ENCODE data around the gene RHAG. TPM values are rescaled to one million over a fixed set of nuclear protein-coding genes. Genes with fewer than 3 reads are reported as not detected.
"Not testable (repeated sequence)": the region's sequence is repeated elsewhere in the genome, so short reads cannot be mapped to it uniquely, and the experiment has no call there.

The RHAG gene
- not detected in 2 replicates for total RNA-seq

DNA sequence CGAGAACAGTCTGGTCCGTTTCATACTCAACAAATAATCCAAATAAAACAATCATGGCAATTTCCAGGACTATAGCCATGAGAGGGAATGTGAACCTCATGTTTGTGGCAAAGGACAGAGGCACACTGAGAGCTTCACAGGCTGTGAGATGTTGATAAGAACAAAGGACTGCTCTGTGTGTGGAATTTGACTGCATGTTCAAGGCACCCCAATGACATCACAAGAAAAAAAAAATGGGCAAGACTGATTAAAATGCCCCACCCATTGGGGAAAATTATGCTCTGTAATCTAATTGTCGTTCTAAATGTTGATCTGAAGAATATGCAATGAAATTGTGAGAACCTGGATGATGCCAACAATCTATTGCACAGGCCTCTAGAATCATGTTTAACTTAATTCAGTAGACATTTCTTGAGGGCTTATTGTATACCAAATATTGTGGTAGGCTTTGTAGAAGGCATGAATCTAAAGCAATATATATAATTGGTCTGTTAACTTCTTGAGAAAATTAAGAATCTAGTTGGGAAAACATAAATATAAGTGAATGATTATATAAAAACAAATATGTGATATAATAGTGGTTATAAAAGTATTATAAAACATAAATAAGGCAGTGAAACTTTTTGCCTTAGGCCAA, at the start of gene RHAG:
TSS of gene RHAG (minus strand) at position 127 of the 637 bp plus-strand sequence. CDS start at position 100, 27 bp downstream.
- H3K4me1 Mint-ChIP-seq (ENCODE audit: low read depth): no peaks in the 10 kb centered on the region
- H3K27me3 Mint-ChIP-seq (ENCODE audit: insufficient read depth): no peaks in the 10 kb centered on the region
- no peak within 1 kb of the TSS for H3K4me3 Mint-ChIP-seq
- no peak within 1 kb of the TSS for H3K27ac Mint-ChIP-seq
- intact Hi-C loops (cut with micrococcal nuclease): no loop called here
- DNase-seq (ENCODE audit: low spot score): no peak
- H3K9me3 Mint-ChIP-seq: no peaks in the 10 kb centered on the region
- H3K36me3 Mint-ChIP-seq (ENCODE audit: low read depth): no peaks in the 10 kb centered on the region

DNA sequence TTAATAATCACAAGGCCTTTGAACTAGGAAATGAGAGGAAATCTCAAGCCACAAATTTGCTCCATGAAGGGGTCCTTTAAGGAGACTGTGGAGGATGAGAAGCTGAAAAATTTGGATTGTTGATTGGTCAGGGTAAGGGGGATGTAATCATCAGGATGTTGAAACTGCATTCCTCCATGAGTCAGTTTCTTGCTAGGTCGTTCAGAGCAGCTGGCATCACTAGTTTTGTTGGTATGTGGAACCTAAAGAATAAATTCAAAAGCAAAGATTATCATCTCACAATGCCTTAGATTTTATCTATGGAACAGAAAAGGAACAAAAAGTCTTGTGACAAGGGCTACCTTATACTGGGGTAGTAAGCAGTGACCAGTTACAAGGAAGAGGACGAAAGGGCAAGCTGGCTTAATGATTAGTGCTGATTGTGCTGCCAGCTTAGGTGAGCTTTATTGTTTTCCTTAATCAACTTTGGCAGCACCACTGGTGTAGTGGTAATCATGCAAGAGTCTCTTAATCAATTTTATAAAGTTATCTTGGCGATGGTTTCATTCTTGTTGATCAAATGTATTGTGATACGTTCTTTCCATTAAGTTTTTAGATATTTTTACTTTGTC, 40.1 kb upstream of the RHAG start:
- no peak for DNase-seq (ENCODE audit: low spot score)
- Mint-ChIP-seq H3K4me3 (no peak overlapping the region), H3K4me1 (ENCODE audit: low read depth) (no peaks in the 10 kb centered on the region), H3K9me3 (peaks cover 4% of the 10 kb centered on the region), H3K27ac (no peak overlapping the region), H3K27me3 (ENCODE audit: insufficient read depth) (no peaks in the 10 kb centered on the region), H3K36me3 (ENCODE audit: low read depth) (no peaks in the 10 kb centered on the region)
- intact Hi-C loops (cut with micrococcal nuclease): no loop called here

DNA sequence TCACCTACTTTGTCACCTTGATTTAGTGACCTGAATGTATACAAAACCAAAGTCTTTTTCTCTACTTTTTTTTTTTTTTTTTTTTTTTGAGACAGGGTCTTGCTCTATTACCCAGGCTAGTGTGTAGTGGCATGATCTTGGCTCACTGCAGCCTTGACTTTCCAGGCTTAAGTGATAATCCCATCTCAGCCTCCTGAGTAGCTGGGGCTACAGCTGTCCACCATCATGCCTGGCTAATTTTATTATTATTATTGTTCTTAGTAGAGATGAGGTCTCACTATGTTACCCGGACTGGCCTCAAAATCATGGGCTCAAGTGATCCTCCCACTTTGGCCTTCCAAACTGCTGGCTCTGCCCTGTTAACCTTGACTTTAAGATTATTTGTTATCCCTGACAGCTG, 39.2 kb upstream of the RHAG start:
- no peaks in the 10 kb centered on the region for H3K36me3 Mint-ChIP-seq (ENCODE audit: low read depth)
- H3K27me3 Mint-ChIP-seq (ENCODE audit: insufficient read depth): no peaks in the 10 kb centered on the region
- H3K4me1 Mint-ChIP-seq (ENCODE audit: low read depth): no peaks in the 10 kb centered on the region
- no peak overlapping the region for H3K27ac Mint-ChIP-seq
- intact Hi-C loops (cut with micrococcal nuclease): no loop called here
- no peak overlapping the region for H3K4me3 Mint-ChIP-seq
- no peak for DNase-seq (ENCODE audit: low spot score)
- H3K9me3 Mint-ChIP-seq: peaks cover 4% of the 10 kb centered on the region

DNA sequence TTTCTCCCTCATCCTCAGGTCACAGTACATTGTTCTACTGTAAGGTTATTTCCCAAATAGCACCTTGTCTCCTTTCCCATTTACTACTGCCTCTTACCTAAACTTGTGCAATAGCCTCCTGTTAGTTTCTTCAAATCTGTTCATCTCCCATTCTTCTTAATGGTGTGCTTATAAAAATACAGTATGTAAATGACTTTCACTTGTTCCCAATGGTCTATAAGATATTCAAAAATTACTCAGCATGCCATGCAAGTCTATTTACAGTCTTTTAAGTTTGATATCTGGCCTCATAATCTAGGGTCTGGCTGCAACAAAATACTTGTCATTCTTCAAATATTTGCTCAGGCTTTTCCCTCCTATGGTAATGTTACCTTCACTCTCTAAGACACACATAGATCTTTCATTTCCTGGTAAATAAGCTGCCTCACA, 31.5 kb upstream of the RHAG start:
- Mint-ChIP-seq H3K27me3 (ENCODE audit: insufficient read depth) (no peaks in the 10 kb centered on the region), H3K36me3 (ENCODE audit: low read depth) (no peaks in the 10 kb centered on the region), H3K4me3 (no peak overlapping the region), H3K9me3 (peaks cover 4% of the 10 kb centered on the region), H3K27ac (no peak overlapping the region), H3K4me1 (ENCODE audit: low read depth) (no peaks in the 10 kb centered on the region)
- intact Hi-C loops (cut with micrococcal nuclease): no loop called here
- no peak for DNase-seq (ENCODE audit: low spot score)

DNA sequence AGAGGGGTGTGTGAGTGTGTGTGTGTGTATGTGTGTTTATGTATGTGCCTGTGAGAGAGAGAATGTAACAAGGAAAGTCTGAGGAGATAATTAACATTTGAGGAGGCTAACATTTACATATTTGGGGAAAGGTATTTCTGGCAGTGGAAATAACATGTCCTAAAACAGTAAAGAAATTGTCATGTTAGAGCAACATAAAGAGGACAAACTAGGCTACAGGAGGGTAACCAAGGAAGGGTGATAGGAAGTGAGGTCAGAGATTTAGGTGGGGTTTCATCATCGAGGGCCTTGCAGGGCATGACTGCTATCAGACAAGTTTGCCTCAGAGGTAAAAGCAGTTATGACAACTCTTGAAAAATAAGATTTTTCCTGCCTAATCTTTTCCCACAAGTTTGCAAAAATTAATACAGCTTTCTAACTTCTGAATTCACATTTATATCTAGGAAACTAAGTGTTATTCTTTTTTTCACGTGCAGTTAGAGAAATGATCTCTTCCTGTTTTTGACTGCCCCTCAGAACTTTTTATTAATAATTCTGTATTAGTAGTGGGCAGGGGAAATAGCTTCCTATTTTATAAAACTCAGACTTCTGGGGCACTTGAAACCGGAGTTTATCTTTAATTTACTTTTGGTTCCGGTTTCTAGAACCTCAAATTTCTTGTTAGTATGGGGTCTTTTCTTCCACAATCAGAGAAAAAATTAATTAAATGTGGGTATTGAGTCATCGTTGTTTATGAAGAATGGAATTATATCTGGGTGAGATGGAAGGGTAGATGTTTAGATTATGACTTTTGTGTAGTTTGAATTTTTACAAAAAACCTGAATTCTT, 30.5 kb upstream of the RHAG start:
- no peaks in the 10 kb centered on the region for H3K4me1 Mint-ChIP-seq (ENCODE audit: low read depth)
- H3K36me3 Mint-ChIP-seq (ENCODE audit: low read depth): no peaks in the 10 kb centered on the region
- no peaks in the 10 kb centered on the region for H3K27me3 Mint-ChIP-seq (ENCODE audit: insufficient read depth)
- no peak overlapping the region for H3K4me3 Mint-ChIP-seq
- DNase-seq (ENCODE audit: low spot score): no peak
- H3K27ac Mint-ChIP-seq: no peak overlapping the region
- intact Hi-C loops (cut with micrococcal nuclease): no loop called here
- H3K9me3 Mint-ChIP-seq: peaks cover 3% of the 10 kb centered on the region

DNA sequence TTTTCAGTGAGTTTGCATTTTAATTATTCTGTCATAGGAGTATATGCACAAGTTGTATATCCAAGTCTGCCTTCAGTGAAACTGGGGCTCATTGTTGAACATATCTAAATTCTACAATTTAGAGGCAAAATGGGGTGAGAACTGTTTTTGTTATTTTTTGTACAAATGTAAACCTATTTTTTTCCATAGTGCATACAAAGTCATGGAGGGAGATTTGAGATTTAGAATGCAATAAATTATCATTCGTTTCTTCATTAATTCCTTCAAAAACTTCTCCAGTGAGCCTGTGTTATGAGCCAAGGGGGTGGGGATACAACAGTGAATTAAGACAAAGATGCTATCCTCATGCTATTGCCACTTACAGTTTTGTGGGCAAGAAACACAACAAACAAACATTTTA, 29.8 kb upstream of the RHAG start:
- no peak overlapping the region for H3K27ac Mint-ChIP-seq
- H3K4me3 Mint-ChIP-seq: no peak overlapping the region
- no peaks in the 10 kb centered on the region for H3K4me1 Mint-ChIP-seq (ENCODE audit: low read depth)
- no peaks in the 10 kb centered on the region for H3K36me3 Mint-ChIP-seq (ENCODE audit: low read depth)
- no peaks in the 10 kb centered on the region for H3K9me3 Mint-ChIP-seq
- intact Hi-C loops (cut with micrococcal nuclease): no loop called here
- no peak for DNase-seq (ENCODE audit: low spot score)
- no peaks in the 10 kb centered on the region for H3K27me3 Mint-ChIP-seq (ENCODE audit: insufficient read depth)

DNA sequence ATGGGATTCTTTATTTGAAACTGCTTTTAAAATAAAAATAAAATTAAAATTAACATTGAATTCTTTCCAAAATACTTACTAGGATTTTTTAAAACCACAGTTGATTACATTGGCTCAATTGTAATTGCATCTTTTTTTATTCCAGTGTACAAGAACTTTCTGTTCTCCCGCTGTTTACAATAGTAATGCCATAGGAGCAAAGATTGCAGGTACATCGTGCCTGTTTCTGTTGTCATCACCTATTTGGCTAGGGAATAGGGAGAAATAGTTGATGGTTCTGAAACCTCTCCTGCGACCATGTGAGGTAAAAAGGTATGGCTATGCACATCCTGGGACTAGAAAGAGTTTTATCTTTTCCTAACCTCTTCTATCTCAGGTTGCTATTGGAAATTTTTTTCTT, 28.2 kb upstream of the RHAG start:
- Mint-ChIP-seq H3K4me3 (no peak overlapping the region), H3K36me3 (ENCODE audit: low read depth) (no peaks in the 10 kb centered on the region), H3K9me3 (no peaks in the 10 kb centered on the region), H3K27ac (no peak overlapping the region), H3K4me1 (ENCODE audit: low read depth) (no peaks in the 10 kb centered on the region), H3K27me3 (ENCODE audit: insufficient read depth) (no peaks in the 10 kb centered on the region)
- intact Hi-C loops (cut with micrococcal nuclease): no loop called here
- DNase-seq (ENCODE audit: low spot score): no peak

DNA sequence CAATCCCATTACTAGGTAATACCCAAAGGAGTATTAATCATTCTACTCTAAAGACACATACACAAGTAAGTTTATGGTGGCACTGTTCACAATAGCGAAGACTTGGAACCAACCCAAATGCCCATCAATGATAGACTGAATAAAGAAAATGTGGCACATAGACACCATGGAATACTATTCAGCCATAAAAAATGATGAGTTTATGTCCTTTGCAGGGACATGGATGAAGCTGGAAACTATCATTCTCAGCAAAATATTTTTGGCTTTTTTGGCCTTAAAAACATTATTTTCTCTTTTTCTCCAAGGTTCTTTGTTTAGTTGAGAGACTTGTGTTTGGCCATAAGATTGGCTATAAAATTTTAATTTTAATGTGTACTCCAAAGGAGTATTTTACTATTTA, 27.4 kb upstream of the RHAG start:
- intact Hi-C loops (cut with micrococcal nuclease); H3K27ac Mint-ChIP-seq; H3K27me3 Mint-ChIP-seq (ENCODE audit: insufficient read depth); H3K36me3 Mint-ChIP-seq (ENCODE audit: low read depth); H3K9me3 Mint-ChIP-seq; H3K4me1 Mint-ChIP-seq (ENCODE audit: low read depth); H3K4me3 Mint-ChIP-seq; DNase-seq (ENCODE audit: low spot score): not testable (repeated sequence)

DNA sequence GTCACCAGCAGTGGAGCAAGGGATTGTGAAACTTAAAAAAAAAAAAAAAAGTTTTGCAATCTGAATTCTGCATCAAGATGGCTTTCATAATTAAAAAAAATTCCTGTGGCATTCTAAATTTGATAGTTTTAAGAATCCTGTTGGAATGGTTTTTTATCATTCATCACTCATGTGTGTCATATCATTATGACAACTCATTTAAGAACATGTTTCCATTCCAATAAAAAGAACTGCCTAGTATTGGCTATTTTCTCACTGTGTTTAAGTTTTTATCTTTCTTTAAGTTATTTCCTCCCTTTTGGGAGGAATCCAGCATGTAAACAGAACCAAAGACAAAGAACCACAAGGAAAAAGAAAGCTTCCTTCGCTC, 26.2 kb upstream of the RHAG start:
- DNase-seq (ENCODE audit: low spot score): no peak
- H3K27me3 Mint-ChIP-seq (ENCODE audit: insufficient read depth): no peaks in the 10 kb centered on the region
- H3K36me3 Mint-ChIP-seq (ENCODE audit: low read depth): no peaks in the 10 kb centered on the region
- H3K4me3 Mint-ChIP-seq: no peak overlapping the region
- intact Hi-C loops (cut with micrococcal nuclease): no loop called here
- H3K9me3 Mint-ChIP-seq: no peaks in the 10 kb centered on the region
- H3K4me1 Mint-ChIP-seq (ENCODE audit: low read depth): no peaks in the 10 kb centered on the region
- H3K27ac Mint-ChIP-seq: no peak overlapping the region

DNA sequence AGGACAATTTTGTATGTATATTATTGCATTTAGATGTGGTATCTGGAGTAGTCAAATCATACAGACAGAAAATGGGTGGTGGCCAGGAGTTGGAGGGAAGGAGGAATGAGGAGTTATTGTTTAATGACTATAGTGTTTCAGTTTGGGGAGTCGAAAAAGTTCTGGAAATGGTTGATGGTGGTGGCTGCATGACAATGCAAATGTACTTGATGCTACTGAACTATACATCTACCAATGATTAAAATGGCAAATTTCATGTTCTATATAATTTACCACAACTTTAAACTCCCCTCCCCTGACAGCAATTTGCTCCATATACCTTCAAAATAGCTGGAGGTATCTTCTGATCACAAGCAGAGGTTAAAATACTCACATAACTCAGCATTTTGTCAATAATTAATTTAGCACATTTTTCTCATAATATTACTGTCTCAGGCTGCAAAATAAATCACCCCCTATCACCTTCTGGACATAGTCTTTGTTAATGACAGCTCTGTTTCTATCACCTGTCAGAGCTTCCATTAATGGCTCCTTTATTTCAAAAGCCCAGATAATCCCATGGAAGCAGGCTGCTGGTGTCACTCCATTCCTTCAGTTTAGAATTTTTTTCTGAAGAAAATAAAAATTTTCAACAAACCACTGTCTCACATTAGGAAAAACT, 25.7 kb upstream of the RHAG start:
- Mint-ChIP-seq H3K4me1 (ENCODE audit: low read depth) (no peaks in the 10 kb centered on the region), H3K36me3 (ENCODE audit: low read depth) (no peaks in the 10 kb centered on the region), H3K9me3 (no peaks in the 10 kb centered on the region), H3K27ac (no peak overlapping the region), H3K27me3 (ENCODE audit: insufficient read depth) (no peaks in the 10 kb centered on the region), H3K4me3 (no peak overlapping the region)
- DNase-seq (ENCODE audit: low spot score): no peak
- intact Hi-C loops (cut with micrococcal nuclease): no loop called here

DNA sequence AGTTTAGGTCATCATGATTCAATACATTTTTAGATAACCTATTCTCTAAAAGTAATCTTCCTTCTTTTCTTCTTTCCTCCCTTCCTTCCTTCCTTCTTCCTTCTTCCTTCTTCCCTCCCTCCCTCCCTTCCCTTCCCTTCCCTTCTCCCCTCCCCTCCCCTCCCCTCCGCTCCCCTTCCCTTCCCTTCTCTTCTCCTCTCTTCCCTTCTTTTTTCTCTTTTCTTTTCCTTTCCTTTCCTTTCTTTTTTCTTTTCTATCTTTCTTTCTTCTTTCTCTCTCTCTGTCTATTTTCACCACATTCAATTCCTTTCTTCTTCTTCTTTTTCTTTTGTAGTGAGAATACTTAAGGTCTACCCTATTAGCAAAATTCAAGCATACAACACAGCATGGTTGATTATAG, 17.3 kb upstream of the RHAG start:
- Mint-ChIP-seq H3K9me3 (no peaks in the 10 kb centered on the region), H3K36me3 (ENCODE audit: low read depth) (no peaks in the 10 kb centered on the region), H3K27me3 (ENCODE audit: insufficient read depth) (no peaks in the 10 kb centered on the region), H3K4me3 (no peak overlapping the region), H3K27ac (no peak overlapping the region), H3K4me1 (ENCODE audit: low read depth) (no peaks in the 10 kb centered on the region)
- no peak for DNase-seq (ENCODE audit: low spot score)
- intact Hi-C loops (cut with micrococcal nuclease): no loop called here

DNA sequence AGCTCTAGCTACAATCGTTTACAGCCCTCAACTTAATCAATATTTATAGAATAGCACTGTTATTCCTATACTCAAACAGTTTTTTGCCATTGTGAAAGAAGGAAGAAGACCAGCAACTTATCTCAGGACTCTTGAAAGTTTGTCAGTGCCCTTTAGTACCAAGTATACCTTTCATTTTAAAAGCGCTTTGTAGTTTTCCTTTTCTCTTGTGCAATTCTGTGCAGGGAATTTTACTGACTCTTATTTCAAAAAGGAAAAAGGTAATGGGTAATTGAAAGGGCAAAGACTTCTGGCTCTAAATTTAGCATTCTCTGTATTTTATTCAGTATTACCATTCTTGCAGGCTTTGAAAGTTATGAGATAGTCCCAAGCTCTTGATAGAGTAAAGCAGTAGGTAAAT, 16.8 kb upstream of the RHAG start:
- Mint-ChIP-seq H3K4me3 (no peak overlapping the region), H3K9me3 (no peaks in the 10 kb centered on the region), H3K4me1 (ENCODE audit: low read depth) (no peaks in the 10 kb centered on the region), H3K27me3 (ENCODE audit: insufficient read depth) (no peaks in the 10 kb centered on the region), H3K36me3 (ENCODE audit: low read depth) (no peaks in the 10 kb centered on the region), H3K27ac (no peak overlapping the region)
- intact Hi-C loops (cut with micrococcal nuclease): no loop called here
- no peak for DNase-seq (ENCODE audit: low spot score)

DNA sequence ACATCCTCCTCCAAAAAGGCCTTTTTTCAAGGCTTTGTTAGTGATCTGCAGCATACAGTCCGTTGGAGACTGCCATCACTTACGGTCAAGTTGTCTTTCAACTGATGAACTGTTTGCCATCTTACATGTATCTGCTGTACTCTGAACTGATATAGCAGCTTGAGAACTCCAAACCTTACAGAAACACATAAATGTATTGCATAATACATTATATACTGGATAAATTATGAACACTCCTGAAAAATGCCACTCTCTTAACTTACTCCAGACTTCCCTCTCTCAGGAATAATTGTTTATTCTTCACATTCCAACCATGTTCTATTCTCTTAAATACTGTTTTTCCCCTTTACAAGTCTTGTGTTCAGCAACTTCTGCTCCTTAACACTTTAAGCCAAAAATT, 14.6 kb upstream of the RHAG start:
- Mint-ChIP-seq H3K36me3 (ENCODE audit: low read depth) (no peaks in the 10 kb centered on the region), H3K4me1 (ENCODE audit: low read depth) (no peaks in the 10 kb centered on the region), H3K4me3 (no peak overlapping the region), H3K27ac (no peak overlapping the region), H3K9me3 (no peaks in the 10 kb centered on the region), H3K27me3 (ENCODE audit: insufficient read depth) (no peaks in the 10 kb centered on the region)
- intact Hi-C loops (cut with micrococcal nuclease): no loop called here
- DNase-seq (ENCODE audit: low spot score): no peak

Measured in activated T-helper 1 cell treated with anti-CD3 and anti-CD28 coated beads, Interleukin-12 subunit alpha, Interleukin-12 subunit beta, Interleukin-2, Interleukin-4 antibody, amounts not matched to agents 30 ng/mL and 10 ng/mL and 1 ng/mL, durations not matched to agents 14 hours and 24 hours and 36 hours (primary cell).